ENCODE results near the gene SLC35D1. TPM values are rescaled to one million over a fixed set of nuclear protein-coding genes. Genes with fewer than 3 reads are reported as not detected.

The SLC35D1 gene
- total RNA-seq, 1 donor from 2014 or later = 3.1 TPM

GRCh38 chr1:67053535-67053784, 488 bp downstream of the SLC35D1 start:
- intact Hi-C loops (cut with DNase I) = loop anchor here (10.0 kb wide), 1 partner anchor 129 kb away; the partner anchor contains the start of genes DNAI4 and MIER1
- peak; percentile 93 for ATAC-seq (ENCODE audit: poor library complexity)

GRCh38 chr1:67052741-67053534, 1.0 kb downstream of the SLC35D1 start:
- DNase-seq = peak; percentile 54
- intact Hi-C loops (cut with DNase I) = loop anchor here (10.0 kb wide), 1 partner anchor 128 kb away; the partner anchor contains the start of genes DNAI4 and MIER1
- peak; percentile 14 for ATAC-seq (ENCODE audit: poor library complexity)

More at GRCh38 chr1:67053535-67053784, 488 bp downstream of the SLC35D1 start:
- DNase-seq = peak; percentile 79

DNA sequence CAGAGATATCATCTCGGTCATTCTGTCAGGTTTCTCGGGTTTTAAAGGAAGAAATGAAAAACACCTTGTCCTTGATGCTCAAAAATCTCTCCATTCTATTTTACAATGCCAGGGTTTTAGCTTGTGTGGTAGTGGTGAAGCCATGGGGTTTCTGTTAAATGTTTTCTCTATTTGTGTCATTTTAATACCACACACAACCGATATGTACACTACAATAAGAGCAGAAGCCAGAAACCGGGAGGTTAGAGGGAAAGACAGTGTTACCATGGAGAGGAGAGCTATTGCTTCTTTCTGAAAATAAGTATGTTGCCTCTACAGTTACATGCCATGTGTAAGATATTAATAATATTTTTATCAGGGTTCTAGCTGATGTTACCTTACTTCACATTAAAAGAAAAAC, 2.8 kb downstream of the SLC35D1 start:
- ATAC-seq (ENCODE audit: poor library complexity) (no peak), DNase-seq (no peak)
- intact Hi-C loops (cut with DNase I) = loop anchor here (10.0 kb wide), 1 partner anchor 126 kb away; the partner anchor contains the start of genes DNAI4 and MIER1

- ATAC-seq (ENCODE audit: poor library complexity) (no peak), DNase-seq (no peak)
- intact Hi-C loops (cut with DNase I) = no loop called here
Observed at GRCh38 chr1:67044631-67045270, 9.2 kb downstream of the SLC35D1 start.

DNA sequence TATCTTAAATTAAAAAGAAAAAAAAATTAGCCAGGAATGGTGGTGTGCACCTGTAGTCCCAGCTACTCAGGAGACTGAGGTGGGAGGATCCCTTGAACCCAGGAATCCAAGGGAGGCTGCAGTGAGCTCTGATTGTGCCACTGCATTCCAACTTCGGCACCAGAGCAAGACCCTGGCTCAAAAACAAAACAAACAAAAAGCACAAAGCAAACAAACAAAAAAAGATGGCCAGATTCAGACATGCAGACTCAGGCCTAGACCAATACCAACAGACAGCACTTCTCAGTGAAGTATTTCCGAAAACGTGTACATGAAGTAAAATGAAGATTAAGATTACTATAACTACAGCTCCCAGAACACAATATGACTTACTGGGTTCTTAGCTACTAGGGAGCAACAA, 10.6 kb downstream of the SLC35D1 start:
- no peak for DNase-seq
- no peak for ATAC-seq (ENCODE audit: poor library complexity)
- intact Hi-C loops (cut with DNase I) = no loop called here

DNA sequence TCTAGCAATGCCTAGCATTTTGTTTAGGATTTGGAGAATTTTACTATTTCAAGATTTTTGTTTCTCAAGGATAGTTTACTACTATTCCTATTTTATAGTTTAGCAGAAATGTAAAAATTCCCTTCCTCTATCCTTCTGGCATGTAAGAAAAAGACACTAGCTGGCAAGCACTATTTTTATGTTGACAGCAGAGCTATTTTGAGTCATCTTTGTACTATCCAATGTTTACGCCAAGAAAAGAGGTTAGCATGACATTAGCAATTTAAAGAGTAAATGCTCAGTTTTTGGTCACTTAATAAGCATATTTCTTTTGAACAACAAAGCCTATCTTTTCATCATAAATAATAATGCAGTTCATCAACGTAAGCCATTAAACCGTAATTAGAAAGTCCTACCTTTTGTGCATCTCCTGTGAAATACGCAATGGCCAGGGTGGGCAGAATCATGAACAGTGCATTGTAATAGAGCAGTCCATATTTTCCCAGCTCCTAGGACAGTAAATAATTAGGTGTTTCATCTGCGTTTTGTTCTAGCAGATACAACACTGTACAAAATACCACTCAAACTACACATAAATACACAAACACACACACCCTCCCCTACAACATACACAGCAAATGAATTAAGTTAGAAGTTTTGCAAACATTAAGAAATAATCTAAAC, 12.0 kb downstream of the SLC35D1 start:
- ATAC-seq (ENCODE audit: poor library complexity) (peak; percentile 75), DNase-seq (no peak)
- intact Hi-C loops (cut with DNase I) = no loop called here

- intact Hi-C loops (cut with DNase I) = no loop called here
- no peak for ATAC-seq (ENCODE audit: poor library complexity)
- DNase-seq = no peak
Observed at GRCh38 chr1:67040405-67040804, 13.5 kb downstream of the SLC35D1 start.

- intact Hi-C loops (cut with DNase I) = no loop called here
- DNase-seq = no peak
- ATAC-seq (ENCODE audit: poor library complexity) = no peak
Observed at GRCh38 chr1:67031859-67032247, 22.1 kb downstream of the SLC35D1 start.

DNA sequence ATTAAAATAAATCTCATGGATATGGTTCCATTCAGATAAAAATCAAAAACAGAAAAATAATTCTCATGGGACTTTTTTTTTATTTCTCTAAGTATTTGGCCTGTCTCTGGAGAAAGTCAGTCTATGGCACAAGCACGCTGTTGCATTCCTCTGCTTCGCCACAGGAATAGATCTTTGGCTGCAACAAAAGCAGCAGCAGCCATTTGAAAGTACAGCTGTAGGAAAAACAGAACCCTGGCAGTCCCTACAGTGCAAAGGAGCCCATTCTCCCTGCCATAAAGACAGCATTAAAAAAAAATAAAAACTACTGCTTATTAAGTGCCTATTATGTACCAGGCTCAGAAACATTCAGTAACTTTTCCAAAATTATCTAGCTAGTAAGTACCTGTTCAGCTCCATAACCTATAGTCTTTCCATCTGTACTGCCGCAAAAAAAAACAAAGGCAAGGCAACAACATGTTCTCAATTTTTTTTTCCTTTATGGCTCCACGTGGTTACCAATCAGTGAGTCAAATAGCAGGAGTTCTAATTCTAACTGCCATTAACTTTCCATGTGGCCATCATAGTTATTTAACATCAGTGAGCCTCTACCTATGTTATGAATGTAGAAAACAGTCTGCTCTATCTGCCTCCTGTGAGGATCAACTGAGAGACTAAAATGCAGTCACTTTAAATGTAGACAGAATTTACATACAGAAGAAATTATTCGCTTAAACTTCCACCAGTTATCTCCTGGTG, 22.7 kb downstream of the SLC35D1 start:
- DNase-seq (no peak), ATAC-seq (ENCODE audit: poor library complexity) (peak; percentile 95)
- intact Hi-C loops (cut with DNase I) = no loop called here

- ATAC-seq (ENCODE audit: poor library complexity) = no peak
- DNase-seq = no peak
- intact Hi-C loops (cut with DNase I) = no loop called here
Observed at GRCh38 chr1:67029472-67029871, 24.5 kb downstream of the SLC35D1 start.

DNA sequence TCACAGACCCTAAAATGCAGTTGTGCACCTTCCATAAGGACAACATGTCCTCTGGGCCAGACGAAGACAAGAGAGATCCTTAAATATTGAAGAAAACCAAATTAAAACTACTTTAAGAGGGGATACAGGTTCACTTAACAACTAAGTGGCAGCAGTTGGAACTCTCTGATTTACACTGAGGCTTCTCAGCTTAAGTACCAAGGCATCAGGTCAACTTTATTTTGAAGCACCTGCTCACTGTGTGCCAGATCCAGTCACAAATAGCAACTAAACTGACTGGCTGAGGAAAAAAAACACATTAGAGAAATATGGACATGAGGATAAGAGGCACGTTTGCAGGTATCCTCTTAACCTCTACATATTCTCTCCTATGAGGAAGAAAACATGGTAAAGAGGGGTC, 33.2 kb downstream of the SLC35D1 start:
- intact Hi-C loops (cut with DNase I) = no loop called here
- ATAC-seq (ENCODE audit: poor library complexity) = peak; percentile 55
- no peak for DNase-seq

- ATAC-seq (ENCODE audit: poor library complexity) (peak; percentile 48), DNase-seq (no peak)
Observed at GRCh38 chr1:67020304-67020703, 33.6 kb downstream of the SLC35D1 start.

DNA sequence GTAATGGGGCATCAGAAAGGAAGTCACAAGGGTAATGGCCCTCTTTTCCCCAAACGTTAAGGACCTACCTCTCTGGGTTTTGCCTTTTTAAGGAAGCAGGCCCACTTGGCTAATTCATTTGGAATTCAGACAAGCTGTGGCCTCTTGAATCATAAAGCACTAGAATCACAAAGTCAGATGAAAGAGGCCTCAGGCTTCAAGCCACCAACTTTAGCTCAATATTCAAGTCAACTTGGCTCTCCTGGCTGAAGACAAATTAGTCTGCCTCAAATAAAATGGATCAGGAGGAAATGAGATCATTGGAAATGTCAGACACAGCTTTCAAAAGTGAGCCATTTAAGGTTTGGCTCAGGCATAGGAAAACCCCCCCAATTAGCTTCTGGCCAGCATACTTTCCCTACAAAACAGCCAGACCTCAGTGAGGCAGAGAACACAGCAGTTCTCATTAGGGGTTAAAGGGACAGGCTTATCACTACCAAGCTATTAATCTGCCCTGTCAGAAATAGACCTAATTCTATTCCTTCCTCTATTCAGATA, 34.3 kb downstream of the SLC35D1 start:
- intact Hi-C loops (cut with DNase I) = no loop called here
- no peak for DNase-seq
- peak; percentile 60 for ATAC-seq (ENCODE audit: poor library complexity)

More at GRCh38 chr1:67020304-67020703, 33.6 kb downstream of the SLC35D1 start:
- intact Hi-C loops (cut with DNase I) = no loop called here

DNA sequence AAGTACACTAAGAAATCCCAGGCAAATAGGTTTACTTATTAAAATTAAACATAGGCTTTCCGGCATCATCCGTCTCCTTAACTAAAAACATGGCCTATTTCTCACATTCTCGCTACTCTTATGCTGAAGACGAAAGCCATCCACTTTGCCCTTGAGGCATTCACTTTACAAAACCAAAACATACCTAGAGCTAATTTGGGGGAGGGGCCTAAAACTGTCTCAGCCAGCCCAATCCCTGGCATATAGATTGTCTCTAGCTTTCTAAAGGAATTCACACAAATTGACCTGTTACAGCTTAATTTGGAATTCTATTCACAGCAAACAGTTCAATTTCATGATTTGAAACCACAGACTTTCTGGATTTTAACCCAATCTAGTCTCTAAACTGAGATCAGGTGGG, 34.8 kb downstream of the SLC35D1 start:
- DNase-seq (no peak), ATAC-seq (ENCODE audit: poor library complexity) (no peak)
- intact Hi-C loops (cut with DNase I) = no loop called here

DNA sequence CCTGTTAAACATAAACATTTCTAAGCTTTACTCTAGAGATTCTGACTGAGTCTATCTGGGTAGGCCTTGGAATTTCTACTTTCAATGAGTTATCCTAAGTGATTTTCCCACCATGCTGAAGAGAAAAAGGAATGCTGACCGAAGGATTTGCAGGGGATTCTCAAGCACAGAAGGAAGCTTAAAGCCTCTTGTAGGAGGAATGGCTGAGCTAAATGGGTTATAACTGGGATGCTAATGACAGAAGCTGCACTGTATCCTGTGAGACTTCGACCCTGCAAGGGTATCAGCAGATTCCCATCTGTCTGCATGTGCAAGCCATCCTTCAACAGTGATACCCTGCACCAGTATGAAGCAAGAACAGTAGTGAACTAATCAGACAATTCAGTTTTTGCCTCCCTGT, 35.4 kb downstream of the SLC35D1 start:
- DNase-seq (no peak), ATAC-seq (ENCODE audit: poor library complexity) (no peak)

GRCh38 chr1:67013573-67013972, 40.4 kb downstream of the SLC35D1 start:
- DNase-seq (no peak), ATAC-seq (ENCODE audit: poor library complexity) (peak; percentile 38)
- intact Hi-C loops (cut with DNase I) = no loop called here

More for the DNA sequence above, 35.4 kb downstream of the SLC35D1 start:
- intact Hi-C loops (cut with DNase I) = no loop called here

- intact Hi-C loops (cut with DNase I) = no loop called here
- no peak for DNase-seq
- ATAC-seq (ENCODE audit: poor library complexity) = no peak
Observed at GRCh38 chr1:67009792-67010191, 44.2 kb downstream of the SLC35D1 start.

- DNase-seq = peak; percentile 39
- intact Hi-C loops (cut with DNase I) = no loop called here
- ATAC-seq (ENCODE audit: poor library complexity) = peak; percentile 51
Observed at GRCh38 chr1:67005068-67005467, 48.9 kb downstream of the SLC35D1 start.

- ATAC-seq (ENCODE audit: poor library complexity) (no peak), DNase-seq (no peak)
- intact Hi-C loops (cut with DNase I) = no loop called here
Observed at GRCh38 chr1:67004176-67004575, 49.8 kb downstream of the SLC35D1 start.

Data from Right ventricle myocardium superior (tissue), 1 donor.